Activated CD4-positive, CD25-positive, alpha-beta regulatory T cell treated with anti-CD3 and anti-CD28 coated beads, Interleukin-2, amount 50 U/mL, for 24 hours (primary cell): ENCODE data around the gene CAMK1D.
"Not testable (repeated sequence)": the region's sequence is repeated elsewhere in the genome, so short reads cannot be mapped to it uniquely, and the experiment has no call there.

ENCODE experiments used
- ATAC-seq, 2 donors: fragments of 150-1000 bp; cut with Tn5 transposase; one replicate each; pipeline ENCODE4 v1.10.0; 2021; ENCODE audit warnings: mild to moderate bottlenecking in 1 of 2, moderate library complexity in 1 of 2

The CAMK1D gene

DNA sequence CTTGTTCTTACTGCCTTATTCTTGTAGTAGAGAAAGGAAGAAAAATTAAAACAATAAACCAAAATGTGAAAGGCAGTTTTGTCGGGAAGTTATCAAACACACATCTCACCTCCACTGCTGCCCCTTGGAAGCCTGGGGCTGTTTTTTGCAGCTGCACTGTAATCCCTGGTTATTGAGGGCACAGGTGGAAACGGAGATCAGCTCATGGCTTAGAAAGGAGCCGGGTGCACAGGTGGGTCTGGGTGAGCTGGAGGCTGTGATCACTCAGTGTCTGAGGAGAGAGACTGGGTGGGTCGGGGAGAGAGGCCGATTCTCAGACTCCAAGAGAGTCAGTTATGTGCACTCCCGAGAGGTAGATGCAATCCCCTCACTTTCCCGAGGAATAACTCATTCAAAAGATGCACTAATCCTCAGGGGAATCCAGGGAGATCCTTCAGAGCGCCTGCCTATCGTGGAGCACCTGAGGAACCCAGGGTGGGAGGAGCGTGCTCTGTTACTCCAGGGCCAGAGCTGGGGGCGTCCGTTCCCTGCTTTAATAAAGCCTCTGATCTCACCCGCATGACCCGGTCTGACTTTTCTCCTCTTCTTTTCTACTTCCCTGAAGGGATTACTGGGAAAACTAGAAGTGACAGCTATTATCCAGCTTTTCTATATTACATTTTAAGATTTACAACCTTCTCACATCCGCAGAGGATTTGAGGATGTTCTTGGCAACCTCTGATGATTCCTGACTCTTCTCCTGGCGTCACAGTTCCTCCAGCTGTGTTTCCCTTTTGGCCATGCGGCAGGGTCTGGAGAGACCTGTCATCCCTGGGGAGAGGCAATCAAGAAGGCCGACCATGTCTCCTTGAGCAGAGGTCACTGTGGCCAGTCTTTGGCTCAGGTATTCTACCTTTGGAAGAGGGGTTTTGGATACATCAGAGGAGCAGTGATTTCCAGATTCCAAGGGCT is 82.1 kb downstream of the CAMK1D start:
- ATAC-seq, result no peak

- ATAC-seq, result no peak
Measured at GRCh38 chr10:12432402-12433189, 83.2 kb downstream of the CAMK1D start.

DNA sequence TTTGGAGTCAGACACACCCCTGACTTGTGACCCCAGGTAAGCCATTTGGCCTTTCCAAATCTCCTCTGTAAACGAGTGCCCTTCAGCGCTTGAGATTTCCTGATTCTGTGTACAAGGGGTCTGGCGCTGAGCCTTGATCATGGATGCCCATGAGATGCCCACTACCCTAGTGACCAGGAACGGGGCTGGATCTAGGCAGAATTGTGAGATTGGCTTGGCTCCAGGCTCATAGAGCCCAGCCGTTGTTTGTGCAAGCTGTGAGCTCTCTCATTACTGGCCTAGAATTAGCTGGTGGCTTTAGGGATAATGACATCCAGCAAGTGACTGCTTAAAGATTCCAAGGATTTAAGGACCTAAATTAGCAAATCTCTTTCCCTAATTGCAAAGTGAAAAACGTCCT is 84.9 kb downstream of the CAMK1D start:
- no peak for ATAC-seq

DNA sequence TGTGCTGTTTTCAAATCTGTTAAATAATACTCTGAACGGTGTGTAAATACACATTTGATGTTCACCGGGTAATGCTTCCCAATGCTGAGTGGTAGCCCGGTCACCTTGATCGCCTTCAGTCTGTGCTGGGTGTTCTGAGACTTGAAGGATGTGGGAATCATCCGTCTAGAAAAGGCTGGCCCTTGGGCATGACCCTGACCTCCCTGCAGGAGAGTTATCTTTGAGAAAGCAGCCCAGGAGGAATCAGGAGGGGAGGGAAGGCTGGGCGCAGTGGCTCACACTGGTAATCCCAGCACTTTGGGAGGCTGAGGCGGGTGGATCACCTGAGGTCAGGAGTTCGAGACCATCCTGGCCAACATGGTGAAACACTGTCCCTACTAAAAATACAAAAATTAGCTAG is 85.3 kb downstream of the CAMK1D start:
- ATAC-seq, result not testable (repeated sequence)

DNA sequence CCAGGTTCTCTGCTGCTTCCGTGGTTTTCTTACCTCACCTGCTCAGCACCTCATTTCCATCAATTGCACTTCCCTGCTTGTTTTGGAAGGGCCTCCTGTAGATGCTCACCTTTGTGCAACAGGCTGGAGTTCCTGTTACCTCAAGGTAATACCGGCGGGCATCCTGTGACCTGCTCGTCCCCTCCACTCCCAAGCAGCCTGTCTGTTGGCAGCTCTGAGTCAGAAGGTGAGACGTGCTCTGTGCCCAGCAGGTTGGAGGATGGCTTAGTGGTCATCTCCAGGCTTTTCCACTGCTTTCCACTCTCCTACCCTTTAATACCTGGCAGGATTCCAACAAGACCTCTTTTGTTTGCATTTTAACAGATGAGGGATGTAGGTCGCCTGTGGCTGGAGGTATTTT is 86.0 kb downstream of the CAMK1D start:
- ATAC-seq, result no peak

GRCh38 chr10:12438919-12439692 is 89.8 kb downstream of the CAMK1D start:
- no peak for ATAC-seq

GRCh38 chr10:12439767-12440166 is 90.4 kb downstream of the CAMK1D start:
- ATAC-seq, result peak in 1 of 2 donors; percentile 53

GRCh38 chr10:12443026-12443425 is 93.7 kb downstream of the CAMK1D start:
- ATAC-seq, result no peak

DNA sequence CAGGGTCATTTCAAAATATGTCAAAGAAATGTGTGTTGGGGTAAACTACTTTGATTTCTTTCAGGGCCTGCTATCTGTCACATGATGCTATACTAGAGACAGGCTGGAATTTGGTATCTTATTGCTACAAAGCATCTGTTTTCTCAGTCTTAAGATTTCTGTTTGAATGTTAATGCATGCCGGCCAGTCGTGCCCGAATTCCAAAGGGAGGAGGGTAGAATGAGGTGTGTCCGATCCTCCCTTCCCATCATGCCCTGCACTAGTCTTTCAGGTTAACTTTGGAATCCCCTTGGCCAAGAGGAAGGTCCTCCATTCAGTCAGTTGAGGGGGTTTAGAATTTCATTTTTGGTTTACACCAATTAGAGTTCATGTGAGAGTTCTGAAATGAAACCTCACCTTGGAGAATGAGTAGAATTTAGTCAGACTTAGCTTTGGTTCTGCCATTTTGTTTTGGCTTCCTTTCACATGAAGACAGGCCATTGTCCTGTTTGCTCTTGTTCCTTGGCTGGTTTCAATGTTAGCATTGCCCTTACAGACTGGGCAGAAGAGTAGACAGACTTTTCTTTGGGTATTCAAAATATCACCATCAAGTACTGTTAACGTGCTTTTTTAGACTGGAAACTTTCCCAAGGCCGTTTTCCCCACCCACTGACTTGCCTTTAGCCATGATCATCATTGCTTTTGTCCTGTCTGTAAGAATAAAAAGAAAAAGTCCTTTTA is 95.8 kb downstream of the CAMK1D start:
- no peak for ATAC-seq

DNA sequence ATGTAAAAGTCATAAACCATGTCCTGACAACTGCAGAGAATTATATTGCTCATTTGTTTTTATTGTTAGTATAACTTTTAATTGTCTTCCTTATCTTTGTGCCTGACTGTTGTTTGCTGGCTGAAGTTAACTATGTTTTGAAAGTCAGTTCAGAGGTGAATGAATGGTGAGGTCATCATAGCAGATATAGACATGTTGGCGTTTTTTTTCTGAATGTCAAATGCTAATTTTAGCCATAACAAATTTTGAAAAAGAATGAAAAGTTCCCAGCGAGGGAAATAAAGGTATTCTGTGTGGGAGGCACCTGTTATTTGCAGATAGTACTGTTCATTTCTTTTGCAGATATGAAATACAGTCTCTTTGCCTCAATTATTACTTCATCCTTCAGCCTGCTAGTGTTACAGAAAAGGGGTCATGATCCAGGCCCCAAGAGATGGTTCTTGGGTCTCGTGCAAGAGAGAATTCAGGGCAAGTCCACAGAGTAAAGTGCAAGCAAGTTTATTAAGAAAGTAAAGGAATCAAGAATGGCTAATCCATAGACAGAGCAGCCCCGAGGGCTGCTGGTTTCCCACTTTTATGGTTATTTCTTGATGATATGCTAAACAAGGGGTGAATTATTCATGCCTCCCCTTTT is 96.5 kb downstream of the CAMK1D start:
- no peak for ATAC-seq

- no peak for ATAC-seq
Measured at GRCh38 chr10:12448340-12448728, 99.0 kb downstream of the CAMK1D start.

DNA sequence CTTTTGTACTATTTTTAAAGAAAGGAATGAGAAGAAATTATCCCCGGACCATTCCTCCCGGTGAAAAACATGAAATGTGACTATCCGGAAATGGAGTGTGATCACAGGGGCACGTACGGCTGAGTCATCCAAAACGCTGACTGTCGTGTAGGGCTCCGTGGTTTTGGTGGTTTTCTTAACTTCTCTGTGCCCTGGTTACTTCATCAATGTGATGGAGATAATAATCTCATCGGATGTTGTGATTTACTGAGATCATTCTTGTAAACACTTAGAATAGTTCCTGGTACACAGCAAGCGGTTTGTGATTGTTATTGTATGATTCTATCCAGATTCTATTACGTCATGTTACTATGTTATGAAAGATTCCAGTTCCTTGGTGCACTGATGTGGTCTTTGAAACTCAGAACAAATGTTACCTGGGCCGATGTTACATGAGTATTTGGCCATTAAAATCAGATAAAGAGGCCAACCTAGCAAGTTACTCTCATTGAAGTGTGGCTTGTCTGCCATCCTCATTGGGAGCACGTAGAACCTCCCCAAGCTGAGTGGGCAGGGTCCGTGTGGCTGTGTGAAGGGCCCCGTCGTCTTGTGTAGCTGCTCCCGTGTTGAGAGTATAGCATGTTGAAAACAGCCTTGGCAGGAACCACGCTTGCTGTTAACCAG is 99.5 kb downstream of the CAMK1D start:
- peak; percentile 93 to 94 for ATAC-seq

DNA sequence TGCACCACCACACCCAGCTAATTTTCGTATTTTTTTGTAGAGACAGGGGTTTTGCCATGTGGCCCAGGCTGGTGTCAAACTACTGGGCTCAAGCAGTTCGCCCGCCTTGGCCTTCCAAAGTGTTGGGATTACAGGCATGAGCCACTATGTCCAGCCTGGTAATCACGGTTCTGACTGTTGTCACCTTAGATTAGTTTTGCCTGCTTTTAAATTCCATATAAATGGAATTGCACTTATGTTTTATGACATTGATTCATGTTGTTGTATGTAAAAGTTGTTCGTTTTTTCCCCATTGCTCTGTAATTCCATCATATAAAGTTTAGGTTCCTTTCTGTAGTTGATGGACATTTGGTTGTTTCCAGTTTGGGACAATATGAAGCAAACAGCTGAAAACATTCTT is 106.0 kb downstream of the CAMK1D start:
- ATAC-seq, result no peak

- no peak for ATAC-seq
Measured at GRCh38 chr10:12455766-12456165, 106.4 kb downstream of the CAMK1D start.

- ATAC-seq, result no peak
Measured at GRCh38 chr10:12459340-12459739, 110.0 kb downstream of the CAMK1D start.

- no peak for ATAC-seq
Measured at GRCh38 chr10:12459762-12460161, 110.4 kb downstream of the CAMK1D start.

DNA sequence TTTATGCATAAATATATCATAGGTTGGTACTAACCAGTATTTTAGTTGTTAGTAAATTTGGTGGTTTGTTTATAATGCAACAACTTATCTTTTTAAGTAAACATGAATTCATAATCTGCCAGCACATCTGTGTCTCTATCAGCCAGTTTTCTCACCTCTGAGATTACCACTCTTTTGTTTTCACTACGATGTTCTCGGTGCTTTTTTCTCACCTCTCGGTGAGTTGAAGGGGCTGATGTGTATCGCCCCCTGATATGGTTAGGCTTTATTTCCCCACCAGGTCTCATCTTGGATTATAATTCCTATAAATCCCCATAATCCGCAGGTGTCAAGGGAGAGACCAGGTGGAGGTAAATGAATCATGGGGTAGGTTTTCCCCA is 114.1 kb downstream of the CAMK1D start:
- ATAC-seq, result no peak

DNA sequence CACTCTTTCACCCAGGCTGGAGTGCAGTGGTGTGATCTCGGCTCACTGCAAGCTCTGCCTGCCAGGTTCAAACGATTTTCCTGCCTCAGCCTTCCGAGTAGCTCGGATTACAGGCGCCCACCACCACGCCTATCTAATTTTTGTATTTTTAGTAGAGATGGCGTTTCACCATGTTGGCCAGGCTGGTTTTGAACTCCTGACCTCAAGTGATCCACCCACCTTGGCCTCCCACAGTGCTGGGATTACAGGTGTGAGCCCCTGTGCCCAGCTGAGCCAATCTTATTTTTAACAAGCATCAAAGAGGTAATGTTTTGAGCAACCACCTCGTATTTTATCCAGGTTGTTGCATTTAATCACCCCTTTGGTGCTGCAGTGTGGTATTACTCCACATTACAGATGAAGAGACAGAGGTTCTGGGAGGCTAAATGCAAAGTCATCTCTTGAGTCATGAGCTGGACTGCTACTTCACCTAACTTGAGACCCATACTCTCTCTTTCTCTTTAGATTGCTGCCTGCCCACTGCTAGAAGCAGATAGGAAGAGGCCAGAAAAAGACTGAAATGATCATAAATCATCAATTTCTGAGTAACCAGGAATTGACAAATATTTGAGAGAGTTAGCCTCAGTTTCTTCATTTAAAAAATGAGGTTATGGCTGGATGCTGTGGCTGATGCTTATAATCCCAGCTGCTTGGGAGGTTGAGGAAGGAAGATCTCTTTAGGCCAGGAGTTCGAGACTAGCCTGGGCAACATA is 116.2 kb downstream of the CAMK1D start:
- ATAC-seq, result peak; percentile 51 to 70

GRCh38 chr10:12466704-12467305 is 117.5 kb downstream of the CAMK1D start:
- ATAC-seq, result no peak

- ATAC-seq, result no peak
Measured at GRCh38 chr10:12469345-12469744, 120.0 kb downstream of the CAMK1D start.
